Midbrain (tissue), 1 donor: Measurements from ENCODE around the gene PGM3.

Source experiments
- DNase-seq: peaks from one replicate; lab custom pipeline; 2025; lab: John Stamatoyannopoulos, UW

Gene PGM3

DNA sequence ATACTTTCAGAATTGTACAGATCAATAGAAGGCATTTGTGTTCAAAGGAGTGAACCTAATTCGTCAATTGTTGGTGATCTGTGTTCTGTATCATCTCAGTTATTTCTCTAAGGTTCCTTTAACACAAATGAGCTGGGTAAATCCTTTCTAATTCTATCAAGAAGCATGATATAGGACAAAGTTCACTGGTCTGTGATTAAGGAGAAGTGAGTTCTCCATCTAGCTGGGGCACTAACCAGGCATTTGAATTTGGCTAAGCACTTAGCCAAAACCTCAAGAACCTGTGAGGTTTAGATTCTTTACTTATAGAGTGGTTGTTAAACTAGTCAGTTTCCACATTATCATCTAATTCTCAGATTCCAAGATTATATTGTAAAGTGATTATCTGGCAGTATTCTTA, 75.3 kb downstream of the PGM3 start:
- DNase-seq, result no peak
